H1 (cell line): ENCODE data around the gene SIGLEC11. TPM values are rescaled to one million over a fixed set of nuclear protein-coding genes. Genes with fewer than 3 reads are reported as not detected.

ENCODE experiments used
- CTCF ChIP-seq, 3 experiments: IDR thresholded peaks; 1 replicate in 2 of 3; 2 replicates in 1 of 3; pipeline versions ENCODE4 v1.5.1 to v1.6.1; 2011; ENCODE audit warnings: low read length in 3 of 3, mild to moderate bottlenecking in 3 of 3, inconsistent platforms in 2 of 3, low read depth in 1 of 3, moderate library complexity in 1 of 3; ENCODE audit not compliant: insufficient read depth in 1 of 3; ENCODE audit errors: control extremely low read depth in 1 of 3
- SIRT6 ChIP-seq: IDR thresholded peaks from one replicate; pipeline ENCODE4 v1.7.1; 2012; ENCODE audit warnings: low read length, inconsistent platforms
- polyA plus RNA-seq, 7 experiments: library from polyadenylated mRNA; depleted of rRNA in 3 of 7; stranded (reverse) in 5 of 7; unstranded in 2 of 7; fragments of >200 nt in 5 of 7; fragments of 200-250 nt in 2 of 7; gene quantifications; 1 replicate in 5 of 7; 2 replicates in 1 of 7; 4 replicates in 1 of 7; pipeline versions ENCODE4 v1.2.1 to v1.2.3, GENCODE V29; 2011 to 2013; ENCODE audit warnings: missing spikeins in 2 of 7, mixed read lengths in 2 of 7
- total RNA-seq: library from RNA; stranded (reverse); fragmentation: NEBNext Ultra II Directional; extraction: Animal tissue kit (Norgen Biotek cat#: 25700); gene quantifications from 2 replicates; pipeline ENCODE4 v1.2.1, GENCODE V29; 2021

Gene SIGLEC11
- total and polyA plus RNA-seq, 2 of the 8 experiments (the other 6 are each of a cell fraction or from before 2014, with no cell fraction given), result 0.18 TPM; not detected in 1

GRCh38 chr19:49904136-49904535 is 56.8 kb downstream of the SIGLEC11 start (continued):
- TF ChIP-seq CTCF (IDR thresholded peaks at IDR 0.05; ENCODE audit: control extremely low read depth in 1 of 3, insufficient read depth in 1 of 3, low read depth in 1 of 3, low read length in 3 of 3) (no peak), SIRT6 (no peak)

Other genes with a start within 250 kb of the SIGLEC11 start
- not detected in 2 replicates for gene TSKS, start 197.9 kb downstream of the SIGLEC11 start, total RNA-seq
- 0.21 and 0.24 TPM in 2 replicates for gene TSKS, start 197.9 kb downstream of the SIGLEC11 start, polyA plus RNA-seq (2011; rRNA removed)
- gene AP2A1, start 194.2 kb downstream of the SIGLEC11 start, total RNA-seq, result 105 and 109 TPM in 2 replicates
- 106 and 157 TPM in 2 replicates for gene AP2A1, start 194.2 kb downstream of the SIGLEC11 start, polyA plus RNA-seq (2011; rRNA removed)
- gene FUZ, start 147.9 kb downstream of the SIGLEC11 start, total RNA-seq, result 33.9 and 34.1 TPM in 2 replicates
- 28.4 and 43.8 TPM in 2 replicates for gene FUZ, start 147.9 kb downstream of the SIGLEC11 start, polyA plus RNA-seq (2011; rRNA removed)
- gene MED25, start 142.9 kb downstream of the SIGLEC11 start, total RNA-seq, result 71.4 and 73.9 TPM in 2 replicates
- 21.6 and 40.4 TPM in 2 replicates for gene MED25, start 142.9 kb downstream of the SIGLEC11 start, polyA plus RNA-seq (2011; rRNA removed)
- 251 and 261 TPM in 2 replicates for gene PTOV1, start 110.0 kb downstream of the SIGLEC11 start, total RNA-seq
- 147 and 213 TPM in 2 replicates for gene PTOV1, start 110.0 kb downstream of the SIGLEC11 start, polyA plus RNA-seq (2011; rRNA removed)
- 105 TPM in 2 replicates for gene PNKP, start 93.6 kb downstream of the SIGLEC11 start, total RNA-seq
- gene PNKP, start 93.6 kb downstream of the SIGLEC11 start, polyA plus RNA-seq (2011; rRNA removed), result 45.8 and 66.5 TPM in 2 replicates
- 45.9 and 46.7 TPM in 2 replicates for gene AKT1S1, start 83.8 kb downstream of the SIGLEC11 start, total RNA-seq
- gene AKT1S1, start 83.8 kb downstream of the SIGLEC11 start, polyA plus RNA-seq (2011; rRNA removed), result 40.7 and 73.3 TPM in 2 replicates
- gene TBC1D17, start 83.5 kb downstream of the SIGLEC11 start, total RNA-seq, result 44.9 and 47.6 TPM in 2 replicates
- gene TBC1D17, start 83.5 kb downstream of the SIGLEC11 start, polyA plus RNA-seq (2011; rRNA removed), result 30.3 and 53.7 TPM in 2 replicates
- 0.67 and 0.76 TPM in 2 replicates for gene IL4I1, start 64.3 kb downstream of the SIGLEC11 start, total RNA-seq
- 0.30 and 0.41 TPM in 2 replicates for gene IL4I1, start 64.3 kb downstream of the SIGLEC11 start, polyA plus RNA-seq (2011; rRNA removed)
- 13.1 TPM in 2 replicates for gene ATF5, start 32.0 kb downstream of the SIGLEC11 start, total RNA-seq
- gene ATF5, start 32.0 kb downstream of the SIGLEC11 start, polyA plus RNA-seq (2011; rRNA removed), result 6.2 and 25.0 TPM in 2 replicates
- 106 and 107 TPM in 2 replicates for gene NUP62, start 31.7 kb downstream of the SIGLEC11 start, total RNA-seq
- 50.0 and 60.0 TPM in 2 replicates for gene NUP62, start 31.7 kb downstream of the SIGLEC11 start, polyA plus RNA-seq (2011; rRNA removed)
- gene VRK3, start 64.2 kb upstream of the SIGLEC11 start, total RNA-seq, result 34.5 and 36.1 TPM in 2 replicates
- gene VRK3, start 64.2 kb upstream of the SIGLEC11 start, polyA plus RNA-seq (2011; rRNA removed), result 18.4 and 21.3 TPM in 2 replicates
- gene ZNF473, start 64.8 kb upstream of the SIGLEC11 start, total RNA-seq, result 11.0 and 11.7 TPM in 2 replicates
- gene ZNF473, start 64.8 kb upstream of the SIGLEC11 start, polyA plus RNA-seq (2011; rRNA removed), result 5.2 and 5.8 TPM in 2 replicates
- gene IZUMO2, start 202.1 kb upstream of the SIGLEC11 start, total RNA-seq, result 0.94 and 1.7 TPM in 2 replicates
- gene IZUMO2, start 202.1 kb upstream of the SIGLEC11 start, polyA plus RNA-seq (2011; rRNA removed), result 1.9 TPM in 2 replicates
- 25.7 and 28.6 TPM in 2 replicates for gene MYH14, start 242.4 kb upstream of the SIGLEC11 start, total RNA-seq
- 17.3 and 25.3 TPM in 2 replicates for gene MYH14, start 242.4 kb upstream of the SIGLEC11 start, polyA plus RNA-seq (2011; rRNA removed)